ENCODE measurements around the gene SLC26A9. TPM values are rescaled to one million over a fixed set of nuclear protein-coding genes. Genes with fewer than 3 reads are reported as not detected.

The SLC26A9 gene
- total RNA-seq, 1 donor from 2014 or later: 0.24 TPM

DNA sequence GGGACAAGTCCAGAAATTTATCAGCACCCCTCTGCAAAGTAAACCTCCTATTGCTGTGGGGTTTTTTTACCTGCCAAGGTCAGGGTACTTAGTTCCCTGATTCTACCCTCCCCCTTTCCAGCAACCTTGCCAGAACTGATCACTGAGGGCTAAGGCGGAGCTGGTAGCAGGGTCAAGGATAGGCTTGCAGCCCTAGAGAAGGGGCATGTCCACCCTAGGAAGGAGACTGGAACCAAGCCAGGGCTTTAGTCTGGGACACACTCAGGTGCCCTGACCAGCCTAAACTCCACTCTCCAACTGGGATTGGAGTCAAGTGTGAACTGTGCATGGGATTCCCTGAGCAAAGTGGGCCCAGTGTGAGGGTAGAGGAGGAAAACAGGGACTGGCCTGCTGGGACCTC, 6.5 kb upstream of the SLC26A9 start:
- DNase-seq (ENCODE audit: low spot score): no peak

- DNase-seq (ENCODE audit: low spot score): no peak
Measured at GRCh38 chr1:205948886-205949285, 5.6 kb upstream of the SLC26A9 start.

GRCh38 chr1:205948039-205948438, 4.8 kb upstream of the SLC26A9 start:
- DNase-seq (ENCODE audit: low spot score): no peak

DNA sequence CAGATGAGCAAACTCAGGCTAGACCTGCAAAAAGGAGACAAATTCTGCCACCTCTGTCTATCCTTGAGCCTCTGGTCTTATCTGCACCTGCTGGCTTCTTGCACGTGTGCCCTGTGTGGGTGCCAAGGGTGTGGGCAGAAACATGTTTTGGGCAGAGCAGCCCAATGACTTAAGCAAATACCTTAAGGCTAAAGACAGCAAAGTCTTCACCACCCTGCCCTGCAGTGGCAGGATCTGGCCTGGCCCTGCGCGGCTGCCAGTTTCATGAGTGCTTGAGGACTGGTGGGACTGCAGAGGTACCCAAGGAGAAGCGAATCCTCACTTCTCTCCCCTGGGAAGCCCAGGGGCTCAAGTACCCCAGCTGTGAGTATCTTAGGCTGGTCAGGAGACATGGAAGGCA, 3.8 kb upstream of the SLC26A9 start:
- DNase-seq (ENCODE audit: low spot score): no peak

- no peak for DNase-seq (ENCODE audit: low spot score)
Measured at GRCh38 chr1:205945069-205945468, 1.8 kb upstream of the SLC26A9 start.

DNA sequence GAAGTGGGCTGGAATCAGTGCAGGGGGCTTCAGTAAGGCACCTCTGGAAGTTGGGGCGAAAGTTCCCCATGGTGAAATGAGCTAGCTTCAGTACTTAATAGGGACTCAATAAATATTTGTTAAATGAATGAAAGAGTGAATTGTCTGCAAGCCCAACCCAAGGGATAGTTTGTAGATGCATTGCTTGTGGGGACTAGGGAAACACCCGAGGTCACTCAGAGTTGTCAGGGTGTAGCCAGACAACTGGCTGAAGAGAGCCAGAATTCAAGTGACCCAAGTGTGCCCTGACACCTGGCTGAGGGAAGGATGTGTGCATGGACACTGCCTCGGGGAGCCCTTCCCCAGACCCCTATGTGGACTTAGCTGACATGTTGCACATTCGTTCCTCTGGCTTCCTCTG, 1.3 kb upstream of the SLC26A9 start:
- no peak for DNase-seq (ENCODE audit: low spot score)

DNA sequence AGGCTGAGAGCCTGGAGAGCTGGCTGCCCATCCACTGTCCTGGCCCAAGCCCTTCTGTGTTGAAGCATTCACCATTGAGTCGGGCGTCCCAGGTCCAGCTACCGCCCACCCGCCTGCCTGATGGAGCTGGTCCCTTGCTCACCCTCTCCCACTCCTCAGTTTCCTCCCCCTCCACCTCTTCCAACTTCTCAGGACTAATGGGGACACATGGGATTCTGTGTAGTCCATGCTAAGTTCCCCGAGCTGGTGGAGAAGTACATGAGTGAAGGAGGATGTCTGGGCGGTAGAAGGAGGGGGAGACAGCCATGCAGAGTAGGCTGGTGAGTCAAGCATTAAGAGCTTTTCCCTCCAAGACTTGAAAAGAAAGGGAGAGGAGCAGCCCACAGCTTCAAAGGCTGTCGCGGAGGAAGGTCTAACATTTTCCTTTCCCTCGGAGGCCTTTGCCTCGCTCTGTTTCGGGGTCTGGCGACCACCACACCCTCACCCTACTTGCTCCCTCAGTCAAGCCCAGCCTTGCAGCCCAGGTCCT, 561 bp downstream of the SLC26A9 start:
- peak; percentile 71 for DNase-seq (ENCODE audit: low spot score)

DNA sequence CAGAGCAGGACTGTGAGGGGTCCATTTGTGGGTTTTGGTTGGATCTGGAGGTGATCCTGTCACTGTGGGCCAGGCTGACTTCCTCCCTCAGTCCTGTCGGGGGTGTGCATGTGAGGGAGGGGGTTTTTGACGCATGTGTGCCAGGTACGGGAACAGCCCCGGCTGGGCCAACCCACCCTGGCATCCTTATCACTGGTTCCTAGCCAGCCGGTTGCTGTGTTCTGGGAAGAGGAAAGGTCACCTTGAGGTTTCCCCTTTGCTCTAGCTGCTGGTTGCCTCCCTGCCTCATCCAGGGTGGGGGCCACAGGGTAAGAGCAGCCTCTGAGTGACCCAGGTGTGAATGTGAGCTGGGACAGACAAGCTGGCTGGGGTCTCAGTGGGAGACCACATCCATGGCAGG, 2.5 kb downstream of the SLC26A9 start:
- DNase-seq (ENCODE audit: low spot score): no peak

GRCh38 chr1:205939690-205940330, 3.4 kb downstream of the SLC26A9 start:
- no peak for DNase-seq (ENCODE audit: low spot score)

GRCh38 chr1:205938682-205939081, 4.6 kb downstream of the SLC26A9 start:
- no peak for DNase-seq (ENCODE audit: low spot score)

- DNase-seq (ENCODE audit: low spot score): no peak
Measured at GRCh38 chr1:205936846-205937586, 6.2 kb downstream of the SLC26A9 start.

- DNase-seq (ENCODE audit: low spot score): no peak
Measured at GRCh38 chr1:205936311-205936710, 6.9 kb downstream of the SLC26A9 start.

- no peak for DNase-seq (ENCODE audit: low spot score)
Measured at GRCh38 chr1:205935869-205936268, 7.4 kb downstream of the SLC26A9 start.

GRCh38 chr1:205934788-205935187, 8.5 kb downstream of the SLC26A9 start:
- no peak for DNase-seq (ENCODE audit: low spot score)

DNA sequence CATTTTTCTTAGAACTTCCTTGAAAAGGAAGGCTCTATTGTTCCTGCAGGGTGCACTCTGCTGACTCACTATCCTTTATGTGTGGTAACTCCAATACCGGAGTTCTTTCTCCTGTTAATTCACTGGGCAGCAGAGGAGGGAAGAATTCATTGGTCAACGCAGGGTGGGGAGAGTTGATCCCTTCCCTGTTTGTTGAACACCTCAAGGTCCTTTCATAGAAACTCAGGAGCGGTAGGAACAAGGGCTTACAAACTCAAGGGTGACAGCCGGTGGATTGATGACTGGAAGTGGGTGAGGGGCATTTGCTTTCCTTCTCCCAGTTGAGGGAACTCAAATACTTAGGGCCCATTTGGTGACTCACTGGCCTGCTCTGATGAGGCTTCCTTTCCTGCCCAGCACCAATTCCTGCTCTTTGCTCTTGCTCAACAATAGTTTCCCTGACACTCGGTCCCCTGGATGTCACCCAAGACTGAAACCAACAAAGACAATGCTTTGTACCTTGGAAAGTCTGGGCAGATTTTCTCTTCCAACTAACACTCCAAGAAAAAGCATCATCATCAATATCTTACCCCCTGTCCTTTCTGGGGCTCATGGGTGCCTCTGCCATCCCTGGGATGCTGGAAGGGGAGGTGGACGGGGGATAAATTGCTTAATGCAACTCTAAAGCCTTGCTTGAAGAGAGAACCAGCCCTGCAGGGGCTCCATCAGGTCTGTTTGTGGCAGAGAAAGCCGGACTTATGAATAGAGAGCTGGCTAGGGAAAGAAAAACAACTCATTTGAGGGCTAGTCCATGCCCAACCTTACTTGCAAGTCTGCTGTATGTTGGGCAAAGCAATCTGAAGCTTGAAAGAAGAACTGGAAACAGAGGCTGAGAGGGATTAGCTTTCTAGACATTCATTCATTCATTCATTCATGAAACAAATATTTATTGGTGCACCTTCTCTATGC, 9.3 kb downstream of the SLC26A9 start:
- DNase-seq (ENCODE audit: low spot score): no peak

GRCh38 chr1:205932776-205933175, 10.5 kb downstream of the SLC26A9 start:
- no peak for DNase-seq (ENCODE audit: low spot score)

DNA sequence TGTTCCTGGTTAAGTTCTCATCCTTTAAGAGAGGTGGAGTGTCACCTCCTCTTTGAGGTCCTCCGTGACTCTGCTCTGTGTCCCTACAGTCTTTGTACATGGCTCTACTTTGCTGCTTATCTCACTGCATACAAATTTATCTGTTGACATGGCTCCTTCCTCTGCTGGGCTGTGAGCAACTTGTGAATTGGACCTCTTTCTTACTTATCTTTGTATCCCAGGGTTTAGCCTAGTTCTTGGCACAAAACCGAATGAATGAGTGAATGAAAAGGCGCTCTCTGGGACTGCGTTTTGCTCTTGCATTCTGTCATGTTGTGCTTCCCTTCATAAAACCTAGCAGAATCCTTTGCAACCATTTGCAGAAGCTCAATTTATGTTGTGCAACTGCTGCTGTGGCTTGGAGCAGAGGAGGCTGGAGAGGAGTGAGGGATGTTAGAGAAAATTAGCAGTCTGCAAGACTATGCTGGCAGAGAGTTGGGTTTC, 12.4 kb downstream of the SLC26A9 start:
- peak; percentile 97 for DNase-seq (ENCODE audit: low spot score)

DNA sequence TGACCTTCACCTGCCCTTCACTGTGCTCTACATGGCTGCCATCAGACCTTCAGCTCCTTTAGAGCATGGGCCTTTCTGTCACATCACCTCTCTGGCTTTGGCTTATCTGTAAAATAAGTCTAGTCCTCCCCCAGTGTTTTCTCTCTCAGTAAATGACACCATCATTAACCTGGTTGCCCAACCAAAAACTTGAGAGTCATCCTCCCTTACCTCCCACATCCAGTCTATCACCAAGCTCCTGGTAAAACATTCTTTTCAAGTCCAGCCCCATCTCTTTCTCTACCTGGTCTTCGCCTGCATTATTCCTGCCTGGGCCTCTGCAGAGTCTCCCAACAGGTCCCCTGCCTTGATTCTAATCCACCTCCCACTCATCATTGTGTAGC, 13.1 kb downstream of the SLC26A9 start:
- no peak for DNase-seq (ENCODE audit: low spot score)

GRCh38 chr1:205929496-205930194, 13.6 kb downstream of the SLC26A9 start:
- peak; percentile 90 for DNase-seq (ENCODE audit: low spot score)

- DNase-seq (ENCODE audit: low spot score): peak; percentile 74
Measured at GRCh38 chr1:205928317-205928716, 14.9 kb downstream of the SLC26A9 start.

DNA sequence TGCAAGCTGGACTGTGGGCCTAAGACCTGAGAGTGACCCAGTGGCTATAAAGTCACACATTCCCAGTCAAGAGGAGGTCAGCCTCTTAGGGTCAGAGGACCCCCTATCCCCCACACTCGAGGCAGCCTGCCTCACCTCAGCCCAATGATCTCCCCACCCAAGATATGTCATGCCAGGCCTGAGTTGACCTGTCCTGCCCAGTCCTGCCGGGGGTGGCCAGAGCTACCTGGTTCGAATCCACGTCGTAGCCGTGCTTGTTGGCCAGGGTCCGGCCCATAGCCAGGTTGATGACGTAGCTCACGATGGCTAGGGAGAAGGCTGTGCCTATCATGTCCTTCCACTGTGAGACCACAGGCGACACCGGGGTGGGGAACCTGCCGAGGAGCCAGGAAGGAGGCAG, 15.6 kb downstream of the SLC26A9 start:
- no peak for DNase-seq (ENCODE audit: low spot score)
